B cell (primary cell): Measurements from ENCODE around the gene IFT27. TPM values are rescaled to one million over a fixed set of nuclear protein-coding genes. Genes with fewer than 3 reads are reported as not detected.

Source experiments
- ATAC-seq: fragments of 200-7000 bp; cut with Tn5 transposase; one replicate; pipeline ENCODE4 v1.10.0; 2021; ENCODE audit warnings: low read depth, mild to moderate bottlenecking, moderate number of reproducible peaks, moderate library complexity
- CTCF ChIA-PET: fragments of 350-600 bp; sonication (Branson Sonifier 250); formaldehyde crosslinking; loops from one replicate; lab custom pipeline; 2021; ENCODE audit warnings: antibody characterized with exemption, inconsistent platforms; lab: Charles Lee
- POLR2A ChIA-PET: fragments of 350-600 bp; sonication (Branson Sonifier 250); formaldehyde crosslinking; loops from one replicate; lab custom pipeline; 2021; ENCODE audit warnings: antibody characterized with exemption; lab: Charles Lee
- DNase-seq: peaks from one replicate; pipeline ENCODE4 v3.0.0; 2013
- H2AFZ ChIP-seq: 2 replicates; pipeline ENCODE4 v1.6.1; 2012; ENCODE audit warnings: mild to moderate bottlenecking, low read depth, low read length; ENCODE audit not compliant: insufficient read depth, poor library complexity, severe bottlenecking
- H3K27ac ChIP-seq, 2 donors: 1 replicate in 1 of 2; 2 replicates in 1 of 2; pipeline ENCODE4 v1.5.1; 2012 to 2013; ENCODE audit warnings: low read length in 2 of 2, mild to moderate bottlenecking in 2 of 2, moderate library complexity in 1 of 2
- H3K27me3 ChIP-seq, 4 experiments: fragments of 200-600 bp in 1 of 4; sonication (generic) in 1 of 4; replicated peaks in 1 of 4; 1 replicate in 2 of 4; 2 replicates in 2 of 4; pipeline versions ENCODE4 v1.6.1 to v1.7.0; 2013 to 2016; ENCODE audit warnings: low read length in 3 of 4, mild to moderate bottlenecking in 2 of 4, mixed read lengths in 1 of 4, moderate library complexity in 1 of 4; ENCODE audit not compliant: insufficient read depth in 4 of 4, control insufficient read depth in 3 of 4; ENCODE audit errors: control extremely low read depth in 1 of 4
- H3K36me3 ChIP-seq, 2 experiments: replicated peaks in 1 of 2; 1 replicate in 1 of 2; 2 replicates in 1 of 2; pipeline versions ENCODE4 v1.6.1 to v1.7.1; 2013; ENCODE audit warnings: low read length in 1 of 2; ENCODE audit not compliant: insufficient read depth in 2 of 2, control insufficient read depth in 1 of 2; ENCODE audit errors: control extremely low read depth in 1 of 2, extremely low read depth in 1 of 2
- H3K4me1 ChIP-seq, 2 donors: fragments of 200-600 bp in 1 of 2; sonication (generic) in 1 of 2; 1 replicate in 1 of 2; 2 replicates in 1 of 2; pipeline versions ENCODE4 v1.5.1 to v1.6.1; 2013 to 2017; ENCODE audit warnings: low read length in 2 of 2; ENCODE audit not compliant: control insufficient read depth in 2 of 2, insufficient read depth in 2 of 2
- H3K4me2 ChIP-seq: replicated peaks from 2 replicates; pipeline ENCODE3; 2012; ENCODE audit warnings: mild to moderate bottlenecking, low read depth, low read length; ENCODE audit not compliant: poor library complexity, severe bottlenecking
- H3K4me3 ChIP-seq, 5 experiments: fragments of 200-600 bp in 1 of 5; sonication (generic) in 1 of 5; 1 replicate in 3 of 5; 2 replicates in 2 of 5; pipeline versions ENCODE4 v1.5.1 to v1.7.0; 2011 to 2016; ENCODE audit warnings: low read length in 4 of 5, mild to moderate bottlenecking in 4 of 5, low read depth in 2 of 5, control low read depth in 1 of 5, moderate library complexity in 1 of 5; ENCODE audit not compliant: insufficient read depth in 1 of 5; ENCODE audit errors: control extremely low read depth in 1 of 5, extremely low read depth in 1 of 5
- H3K79me2 ChIP-seq: fragments of 200-600 bp; sonication (generic); one replicate; pipeline ENCODE4 v1.6.0; 2016; ENCODE audit warnings: low read length; ENCODE audit not compliant: control insufficient read depth, insufficient read depth
- H3K9ac ChIP-seq: fragments of 200-600 bp; sonication (generic); 2 replicates; pipeline ENCODE4 v1.6.1; 2017; ENCODE audit warnings: mild to moderate bottlenecking, low read length, moderate library complexity
- H3K9me3 ChIP-seq, 3 donors: one replicate each; pipeline versions ENCODE4 v1.6.1 to v1.7.1; 2013; ENCODE audit warnings: low read length in 2 of 3; ENCODE audit not compliant: control insufficient read depth in 2 of 3, insufficient read depth in 1 of 3; ENCODE audit errors: control extremely low read depth in 1 of 3
- H4K20me1 ChIP-seq: 2 replicates; pipeline ENCODE4 v1.6.0; 2012; ENCODE audit warnings: mild to moderate bottlenecking, low read length; ENCODE audit not compliant: insufficient read depth, control insufficient read depth, poor library complexity, severe bottlenecking
- H3K27ac Mint-ChIP-seq: one replicate; pipeline ENCODE4 v1.8.0; 2021; ENCODE audit warnings: mixed read lengths
- H3K27me3 Mint-ChIP-seq: one replicate; pipeline ENCODE4 v1.8.0; 2021; ENCODE audit warnings: mixed read lengths
- H3K4me1 Mint-ChIP-seq: one replicate; pipeline ENCODE4 v1.8.0; 2021; ENCODE audit warnings: mixed read lengths
- H3K4me3 Mint-ChIP-seq: one replicate; pipeline ENCODE4 v1.8.0; 2021; ENCODE audit warnings: mixed read lengths
- H3K9me3 Mint-ChIP-seq: one replicate; pipeline ENCODE4 v1.8.0; 2022; ENCODE audit warnings: mixed read lengths; ENCODE audit not compliant: insufficient read depth
- EZH2 ChIP-seq: IDR thresholded peaks from 2 replicates; pipeline ENCODE4 v1.6.1; 2012; ENCODE audit warnings: borderline replicate concordance, low read depth, mild to moderate bottlenecking, moderate library complexity, low read length; ENCODE audit not compliant: insufficient read depth, poor library complexity, severe bottlenecking
- WGBS: methylation state at CpG from one replicate; pipeline ENCODE4 v1.1.5; 2013; ENCODE audit warnings: missing lambda C conversion rate; ENCODE audit not compliant: insufficient coverage; 5-methylcytosine and 5-hydroxymethylcytosine counted together
- intact Hi-C: fragments of 100-400 bp; cut with micrococcal nuclease; formaldehyde crosslinking; loops from one replicate; pipeline ENCODE4 v1.10.0; 2022
- polyA plus RNA-seq: library from polyadenylated mRNA; depleted of rRNA; stranded (reverse); fragments of >200 nt; gene quantifications from 2 replicates; pipeline ENCODE4 v1.2.3, GENCODE V29; 2012
- total RNA-seq, 2 donors: library from RNA; stranded (reverse); fragments of 120-200 nt in 1 of 2; gene quantifications; 1 replicate in 1 of 2; 2 replicates in 1 of 2; pipeline versions ENCODE4 v1.2.3 to v1.2.4, GENCODE V29; 2013 to 2022
- TF ChIP-seq, protein P1 (sequence below): fragments of 200-600 bp; IDR thresholded peaks from one replicate; pipeline ENCODE4 v1.8.0; 2022; ENCODE audit warnings: antibody characterized with exemption, mild to moderate bottlenecking

IFT27 gene
- total and polyA plus RNA-seq, 2 donors (not counting 1 experiment from before 2014, with no cell fraction given) = 17.1 to 42.8 TPM

DNA sequence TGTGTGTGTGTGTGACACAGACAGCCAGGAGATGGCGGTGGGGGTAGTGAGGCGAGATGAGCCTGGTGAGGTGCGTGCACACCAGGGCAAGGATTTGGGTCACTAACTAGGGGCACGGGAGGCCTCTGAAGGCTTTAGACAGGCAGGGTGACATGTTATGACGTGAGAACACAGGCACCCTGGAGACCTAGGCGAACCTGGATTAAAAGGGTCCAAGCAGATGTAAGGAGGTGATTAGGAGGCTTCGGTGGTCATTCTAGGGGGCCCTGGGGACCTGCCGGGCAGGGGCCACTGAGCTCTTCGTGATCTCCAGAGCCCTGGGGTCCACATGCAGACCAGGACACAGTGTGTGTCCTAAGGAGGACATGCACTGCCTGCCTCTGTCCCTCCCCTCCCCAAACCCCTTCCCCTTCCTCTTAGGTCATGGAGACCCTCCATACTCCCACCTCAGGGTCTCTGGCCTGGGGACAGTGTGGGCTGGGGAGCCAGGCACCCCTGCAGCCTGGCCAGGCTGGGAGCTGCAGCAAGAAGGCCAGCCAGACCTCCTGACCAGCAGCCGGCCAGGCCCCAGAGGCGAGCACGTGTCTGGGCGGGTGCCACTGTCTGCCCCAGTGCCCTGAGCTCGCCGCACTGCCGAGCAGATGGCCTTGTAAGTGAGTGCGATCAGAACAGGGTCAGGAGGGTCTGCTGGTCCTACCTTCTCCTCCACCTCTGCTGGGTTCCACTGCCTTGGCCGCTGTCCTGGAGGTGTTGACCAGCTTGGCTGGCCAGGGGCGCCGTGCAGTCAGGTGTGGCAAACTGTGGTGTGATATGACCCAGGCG, 32.1 kb downstream of the IFT27 start:
- Mint-ChIP-seq H3K27ac (no peak overlapping the region), H3K27me3 (peaks cover 21% of the 10 kb centered on the region), H3K9me3 (no peaks in the 10 kb centered on the region), H3K4me1 (no peaks in the 10 kb centered on the region), H3K4me3 (no peak overlapping the region)
- no peak for ATAC-seq
- TF ChIP-seq, protein P1, sequence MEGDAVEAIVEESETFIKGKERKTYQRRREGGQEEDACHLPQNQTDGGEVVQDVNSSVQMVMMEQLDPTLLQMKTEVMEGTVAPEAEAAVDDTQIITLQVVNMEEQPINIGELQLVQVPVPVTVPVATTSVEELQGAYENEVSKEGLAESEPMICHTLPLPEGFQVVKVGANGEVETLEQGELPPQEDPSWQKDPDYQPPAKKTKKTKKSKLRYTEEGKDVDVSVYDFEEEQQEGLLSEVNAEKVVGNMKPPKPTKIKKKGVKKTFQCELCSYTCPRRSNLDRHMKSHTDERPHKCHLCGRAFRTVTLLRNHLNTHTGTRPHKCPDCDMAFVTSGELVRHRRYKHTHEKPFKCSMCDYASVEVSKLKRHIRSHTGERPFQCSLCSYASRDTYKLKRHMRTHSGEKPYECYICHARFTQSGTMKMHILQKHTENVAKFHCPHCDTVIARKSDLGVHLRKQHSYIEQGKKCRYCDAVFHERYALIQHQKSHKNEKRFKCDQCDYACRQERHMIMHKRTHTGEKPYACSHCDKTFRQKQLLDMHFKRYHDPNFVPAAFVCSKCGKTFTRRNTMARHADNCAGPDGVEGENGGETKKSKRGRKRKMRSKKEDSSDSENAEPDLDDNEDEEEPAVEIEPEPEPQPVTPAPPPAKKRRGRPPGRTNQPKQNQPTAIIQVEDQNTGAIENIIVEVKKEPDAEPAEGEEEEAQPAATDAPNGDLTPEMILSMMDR = no peak
- TF ChIP-seq EZH2 = no peak
- Histone ChIP-seq H2AFZ (no peak overlapping the region), H3K4me3 (no peak overlapping the region), H3K79me2 (no peaks in the 10 kb centered on the region), H3K9me3 (peaks cover 0 to 5% (median 0%) of the 10 kb centered on the region in 3 donors), H3K27me3 (peaks cover 0 to 9% (median 0%) of the 10 kb centered on the region in 4 experiments), H3K4me1 (no peaks in the 10 kb centered on the region), H3K9ac (no peak overlapping the region), H3K36me3 (no peaks in the 10 kb centered on the region), H3K27ac (no peak overlapping the region), H3K4me2 (no peak overlapping the region), H4K20me1 (no peaks in the 10 kb centered on the region)
- no peak for DNase-seq
- ChIA-PET CTCF (interaction anchor here (1.3 kb wide), 1 partner anchor 14 kb away, joined by 5 read pairs; no protein-coding TSS in a partner anchor), POLR2A (no interaction called here)
- WGBS = 87% methylated on average over 18 of the region's 21 CpGs
- intact Hi-C loops = no loop called here

DNA sequence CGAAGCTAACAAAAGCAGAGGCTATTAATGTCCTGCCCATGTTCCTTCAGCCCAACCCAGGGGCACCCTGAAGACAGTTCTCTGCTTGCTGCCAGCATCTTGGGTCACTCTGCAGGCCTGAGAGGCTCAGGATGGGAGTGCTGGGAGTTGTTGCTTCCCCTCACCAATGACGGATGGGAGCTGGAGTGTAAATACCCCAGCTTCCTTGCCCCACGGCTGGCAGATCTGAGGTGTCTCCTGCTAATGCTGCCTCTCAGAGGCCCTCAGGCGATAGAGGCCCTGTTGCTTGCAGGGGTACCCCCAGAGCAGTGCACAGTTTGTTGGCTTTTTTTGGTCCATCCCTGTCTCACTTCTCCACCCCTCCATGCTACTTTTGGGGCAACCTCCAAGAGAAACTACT, 32.9 kb downstream of the IFT27 start:
- no peaks in the 10 kb centered on the region for H3K4me1 ChIP-seq
- 89% methylated on average over 4 of the region's 4 CpGs for WGBS
- Mint-ChIP-seq H3K9me3 (no peaks in the 10 kb centered on the region), H3K27me3 (peaks cover 27% of the 10 kb centered on the region), H3K4me1 (no peaks in the 10 kb centered on the region), H3K27ac (no peak overlapping the region), H3K4me3 (no peak overlapping the region)
- H2AFZ ChIP-seq = no peak overlapping the region
- no peak overlapping the region for H3K9ac ChIP-seq
- H3K4me2 ChIP-seq = no peak overlapping the region
- H3K9me3 ChIP-seq = peaks cover 0 to 5% (median 0%) of the 10 kb centered on the region in 3 donors
- ChIA-PET POLR2A (no interaction called here), CTCF (interaction anchor here (0.8 to 1.4 kb wide), 3 partner anchors 13 to 465 kb away, joined by 3 to 4 read pairs (median 3); no protein-coding TSS in a partner anchor)
- H3K36me3 ChIP-seq = no peaks in the 10 kb centered on the region
- H3K79me2 ChIP-seq = no peaks in the 10 kb centered on the region
- H3K4me3 ChIP-seq = no peak overlapping the region
- H4K20me1 ChIP-seq = no peaks in the 10 kb centered on the region
- no peak overlapping the region for H3K27ac ChIP-seq
- H3K27me3 ChIP-seq = peaks cover 0 to 16% (median 0%) of the 10 kb centered on the region in 4 experiments
- TF ChIP-seq, protein P1 = no peak
- no peak for TF ChIP-seq EZH2
- ATAC-seq (no peak), DNase-seq (no peak)
- intact Hi-C loops = no loop called here
